ENCODE data around the gene SCUBE2. TPM values are rescaled to one million over a fixed set of nuclear protein-coding genes. Genes with fewer than 3 reads are reported as not detected.

SCUBE2 gene
- total RNA-seq, 1 donor from 2014 or later: not detected

GRCh38 chr11:9120664-9121468 lies 29.5 kb upstream of the SCUBE2 start:
- Mint-ChIP-seq H3K9me3 (no peaks in the 10 kb centered on the region), H3K4me3 (no peak overlapping the region), H3K27me3 (no peaks in the 10 kb centered on the region), H3K36me3 (ENCODE audit: low read depth) (no peaks in the 10 kb centered on the region), H3K4me1 (peaks cover 6% of the 10 kb centered on the region), H3K27ac (no peak overlapping the region)
- ATAC-seq (ENCODE audit: low read depth) (no peak), DNase-seq (no peak)
- no peak for TF ChIP-seq CTCF (IDR thresholded peaks at IDR 0.05)
- ChIA-PET POLR2A (no interaction called here), CTCF (no interaction called here)
- intact Hi-C loops (cut with micrococcal nuclease): no loop called here

GRCh38 chr11:9118277-9118676 lies 26.9 kb upstream of the SCUBE2 start:
- POLR2A ChIA-PET: no interaction called here
- intact Hi-C loops (cut with micrococcal nuclease): no loop called here
- CTCF ChIA-PET: interaction anchor here (1.0 kb wide), 1 partner anchor 19 kb away, joined by 4 read pairs; no protein-coding TSS in a partner anchor
- Mint-ChIP-seq H3K27ac (no peak overlapping the region), H3K36me3 (ENCODE audit: low read depth) (no peaks in the 10 kb centered on the region), H3K4me3 (no peak overlapping the region), H3K27me3 (no peaks in the 10 kb centered on the region), H3K9me3 (peaks cover 1% of the 10 kb centered on the region), H3K4me1 (peaks cover 3% of the 10 kb centered on the region)
- ATAC-seq (ENCODE audit: low read depth) (no peak), DNase-seq (no peak)
- no peak for TF ChIP-seq CTCF (IDR thresholded peaks at IDR 0.05)

GRCh38 chr11:9112075-9112474 lies 20.7 kb upstream of the SCUBE2 start:
- TF ChIP-seq CTCF (IDR thresholded peaks at IDR 0.05): no peak
- peaks cover 2% of the 10 kb centered on the region for H3K27me3 Mint-ChIP-seq
- H3K4me1 Mint-ChIP-seq: no peaks in the 10 kb centered on the region
- H3K4me3 Mint-ChIP-seq: no peak overlapping the region
- no peaks in the 10 kb centered on the region for H3K36me3 Mint-ChIP-seq (ENCODE audit: low read depth)
- no peak overlapping the region for H3K27ac Mint-ChIP-seq
- ChIA-PET CTCF (interaction anchor here (1.1 kb wide), 1 partner anchor 26 kb away, joined by 4 read pairs; no protein-coding TSS in a partner anchor), POLR2A (interaction anchor here (0.6 kb wide), 1 partner anchor 149 kb away, joined by 3 read pairs; no protein-coding TSS in a partner anchor)
- intact Hi-C loops (cut with micrococcal nuclease): no loop called here
- peaks cover 13% of the 10 kb centered on the region for H3K9me3 Mint-ChIP-seq
- ATAC-seq (ENCODE audit: low read depth) (no peak), DNase-seq (no peak)

GRCh38 chr11:9109858-9110731 lies 18.7 kb upstream of the SCUBE2 start:
- peaks cover 13% of the 10 kb centered on the region for H3K9me3 Mint-ChIP-seq
- TF ChIP-seq CTCF (IDR thresholded peaks at IDR 0.05): no peak
- ATAC-seq (ENCODE audit: low read depth) (no peak), DNase-seq (no peak)
- CTCF ChIA-PET: no interaction called here
- H3K36me3 Mint-ChIP-seq (ENCODE audit: low read depth): no peaks in the 10 kb centered on the region
- POLR2A ChIA-PET: no interaction called here
- H3K27me3 Mint-ChIP-seq: peaks cover 8% of the 10 kb centered on the region
- H3K4me3 Mint-ChIP-seq: no peak overlapping the region
- intact Hi-C loops (cut with micrococcal nuclease): no loop called here
- no peaks in the 10 kb centered on the region for H3K4me1 Mint-ChIP-seq
- H3K27ac Mint-ChIP-seq: no peak overlapping the region

GRCh38 chr11:9104580-9104979 lies 13.2 kb upstream of the SCUBE2 start:
- peaks cover 20% of the 10 kb centered on the region for H3K27me3 Mint-ChIP-seq

More at GRCh38 chr11:9104580-9104979, 13.2 kb upstream of the SCUBE2 start:
- no peaks in the 10 kb centered on the region for H3K36me3 Mint-ChIP-seq (ENCODE audit: low read depth)
- no peak overlapping the region for H3K27ac Mint-ChIP-seq
- intact Hi-C loops (cut with micrococcal nuclease): no loop called here
- ATAC-seq (ENCODE audit: low read depth): no peak
- no peak for DNase-seq
- CTCF ChIA-PET: no interaction called here
- no peak for TF ChIP-seq CTCF (IDR thresholded peaks at IDR 0.05)
- H3K4me1 Mint-ChIP-seq: no peaks in the 10 kb centered on the region
- POLR2A ChIA-PET: no interaction called here
- no peak overlapping the region for H3K4me3 Mint-ChIP-seq
- H3K9me3 Mint-ChIP-seq: no peaks in the 10 kb centered on the region
